BE2C (cell line): ENCODE results near the gene NEU2.

Source experiments
- DNase-seq: peaks from one replicate; pipeline ENCODE4 v3.0.0-alpha.2; 2020
- H3K27me3 ChIP-seq: fragments of 250-450 bp; sonication (Bioruptor Pico); 2 replicates; pipeline ENCODE4 v1.5.1; 2020; ENCODE audit warnings: mild to moderate bottlenecking
- H3K36me3 ChIP-seq: fragments of 250-450 bp; sonication (Bioruptor Pico); 2 replicates; pipeline ENCODE4 v1.5.1; 2020; ENCODE audit warnings: mild to moderate bottlenecking
- H3K4me1 ChIP-seq: fragments of 250-450 bp; sonication (Bioruptor Pico); 2 replicates; pipeline ENCODE4 v1.5.1; 2020
- H3K4me3 ChIP-seq: 2 replicates; pipeline ENCODE4 v1.5.1; 2011; ENCODE audit warnings: low read depth, low read length
- H3K9me3 ChIP-seq: fragments of 250-450 bp; sonication (Bioruptor Pico); 2 replicates; pipeline ENCODE4 v1.5.1; 2020
- CTCF ChIP-seq: IDR thresholded peaks from 2 replicates; pipeline ENCODE4 v1.5.1; 2012; ENCODE audit warnings: mild to moderate bottlenecking, low read depth, low read length

NEU2 gene

DNA sequence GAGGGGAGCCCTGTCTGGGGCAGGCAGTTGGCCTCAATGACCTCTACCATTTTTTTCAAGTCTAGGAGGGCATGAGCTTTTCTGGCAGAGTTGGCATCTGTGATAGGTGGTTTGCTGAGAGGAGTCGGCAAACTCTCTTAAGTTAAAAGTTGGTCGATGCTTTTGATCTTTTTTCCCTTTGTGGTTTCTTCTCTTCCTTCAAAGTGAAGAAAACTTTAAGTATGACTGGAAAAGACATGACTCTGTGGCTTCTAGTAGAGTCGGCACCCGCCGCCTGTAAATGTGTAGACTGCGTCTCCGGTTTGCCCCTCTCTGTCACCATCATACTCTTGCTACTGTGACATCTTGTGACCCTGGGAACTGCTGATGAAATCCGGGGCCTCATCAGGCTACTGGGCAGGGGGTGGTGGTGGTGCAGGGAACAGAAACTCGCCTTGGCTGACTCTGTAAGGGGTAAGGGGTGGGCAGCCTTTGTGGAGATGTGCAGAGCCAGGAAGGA is 48.8 kb downstream of the NEU2 start:
- no peak for DNase-seq

GRCh38 chr2:233081731-233082221 is 49.3 kb downstream of the NEU2 start:
- TF ChIP-seq CTCF: no peak
- Histone ChIP-seq H3K9me3 (no peaks in the 10 kb centered on the region), H3K4me1 (no peaks in the 10 kb centered on the region), H3K27me3 (peaks cover 17% of the 10 kb centered on the region), H3K36me3 (no peaks in the 10 kb centered on the region), H3K4me3 (no peak overlapping the region)
- DNase-seq: no peak

More for the DNA sequence above, 48.8 kb downstream of the NEU2 start:
- no peaks in the 10 kb centered on the region for H3K36me3 ChIP-seq
- no peaks in the 10 kb centered on the region for H3K9me3 ChIP-seq
- H3K4me1 ChIP-seq: no peaks in the 10 kb centered on the region
- H3K4me3 ChIP-seq: no peak overlapping the region
- peaks cover 12% of the 10 kb centered on the region for H3K27me3 ChIP-seq
- no peak for TF ChIP-seq CTCF

DNA sequence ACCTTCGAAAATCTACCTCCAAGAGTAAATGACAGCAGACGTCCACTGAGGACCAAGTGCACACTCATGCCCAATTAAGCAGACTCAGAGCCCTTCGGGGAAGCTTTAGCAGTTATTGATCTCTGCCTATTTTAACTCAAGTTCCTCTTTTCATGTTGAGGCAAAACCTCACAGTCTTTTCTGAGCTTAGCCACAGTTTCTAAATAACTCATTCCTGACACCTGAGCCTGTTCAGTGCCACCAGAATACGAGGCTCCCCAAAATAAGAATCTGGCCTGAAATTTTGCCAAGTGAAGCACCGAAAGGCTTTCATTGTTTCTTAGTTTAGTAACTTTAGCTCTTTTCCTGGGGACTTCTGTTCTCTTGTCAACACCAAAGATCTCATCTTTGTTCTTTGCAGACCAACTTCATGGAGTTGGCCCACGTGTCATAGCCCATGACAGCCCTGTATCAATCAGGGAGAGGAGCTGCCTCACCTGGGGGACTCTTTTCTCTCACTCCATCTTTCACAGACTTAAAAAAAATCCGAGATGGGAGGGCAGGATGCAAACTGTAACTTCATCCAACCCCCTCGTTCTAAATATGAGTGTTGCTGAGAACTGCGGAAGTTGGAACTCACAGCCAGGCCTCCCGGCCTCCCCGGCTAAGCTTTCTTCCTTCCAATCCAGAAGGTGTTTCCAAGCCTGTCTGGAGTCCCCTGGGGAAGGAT is 49.9 kb downstream of the NEU2 start:
- no peak for TF ChIP-seq CTCF
- Histone ChIP-seq H3K9me3 (no peaks in the 10 kb centered on the region), H3K4me1 (no peaks in the 10 kb centered on the region), H3K36me3 (no peaks in the 10 kb centered on the region), H3K27me3 (peaks cover 20% of the 10 kb centered on the region), H3K4me3 (no peak overlapping the region)
- DNase-seq: no peak

DNA sequence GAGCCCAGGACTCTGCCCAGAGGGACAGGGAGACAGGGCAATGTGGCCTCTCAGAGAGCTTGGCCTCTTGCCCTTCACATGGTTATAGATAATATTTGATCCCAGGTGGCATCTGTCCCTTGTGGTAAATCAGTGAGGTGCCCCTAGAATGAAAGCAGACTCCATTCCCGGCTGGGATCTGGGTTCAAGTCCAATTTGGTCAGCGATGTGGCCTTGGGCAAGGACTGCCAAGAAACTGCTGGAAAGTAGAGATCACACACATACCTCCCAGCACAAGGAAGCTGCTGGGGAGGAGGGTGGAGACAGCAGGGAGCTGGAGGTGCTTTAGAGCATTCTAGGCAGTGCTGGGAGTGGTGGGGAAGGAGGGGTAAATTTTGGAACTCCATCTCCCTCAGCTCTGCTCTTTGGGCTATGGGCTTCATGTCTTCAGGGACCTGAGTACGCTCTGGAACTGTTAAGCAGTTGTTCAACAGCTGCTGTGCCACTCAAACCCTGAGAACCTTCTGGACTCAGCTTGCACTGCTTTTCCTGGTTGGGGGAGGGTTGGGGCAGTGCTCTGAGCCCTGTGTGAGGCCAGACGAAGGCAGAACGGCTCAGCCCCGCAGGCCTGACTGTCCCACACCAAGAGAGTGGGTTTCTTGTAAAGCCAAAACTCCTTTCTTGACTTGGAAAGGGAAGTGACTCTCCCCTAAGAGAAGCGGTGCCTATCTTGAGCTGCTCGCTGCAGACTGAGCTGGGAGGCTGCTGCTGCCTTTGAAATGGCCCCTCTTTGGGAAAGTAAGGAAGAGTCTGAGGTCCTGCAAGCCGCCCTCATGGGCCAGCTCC is 50.7 kb downstream of the NEU2 start:
- H3K27me3 ChIP-seq: peaks cover 21% of the 10 kb centered on the region
- TF ChIP-seq CTCF: no peak
- no peak overlapping the region for H3K4me3 ChIP-seq
- H3K4me1 ChIP-seq: no peaks in the 10 kb centered on the region
- H3K36me3 ChIP-seq: no peaks in the 10 kb centered on the region
- no peak for DNase-seq
- no peaks in the 10 kb centered on the region for H3K9me3 ChIP-seq

GRCh38 chr2:233083782-233084181 is 51.3 kb downstream of the NEU2 start:
- Histone ChIP-seq H3K4me1 (no peaks in the 10 kb centered on the region), H3K9me3 (no peaks in the 10 kb centered on the region), H3K4me3 (no peak overlapping the region), H3K36me3 (no peaks in the 10 kb centered on the region), H3K27me3 (peaks cover 28% of the 10 kb centered on the region)
- no peak for TF ChIP-seq CTCF
- DNase-seq: no peak
